Endometrium (tissue), 2 donors: Measurements from ENCODE around the gene PPP2R2C.

Source experiments
- FAIRE-seq: peaks from 2 replicates; lab custom pipeline; 2012; peaks lifted over from hg19 to GRCh38; lab: Jason Lieb, UNC
- donor health status: control.
- donor health status: control.

Gene PPP2R2C

DNA sequence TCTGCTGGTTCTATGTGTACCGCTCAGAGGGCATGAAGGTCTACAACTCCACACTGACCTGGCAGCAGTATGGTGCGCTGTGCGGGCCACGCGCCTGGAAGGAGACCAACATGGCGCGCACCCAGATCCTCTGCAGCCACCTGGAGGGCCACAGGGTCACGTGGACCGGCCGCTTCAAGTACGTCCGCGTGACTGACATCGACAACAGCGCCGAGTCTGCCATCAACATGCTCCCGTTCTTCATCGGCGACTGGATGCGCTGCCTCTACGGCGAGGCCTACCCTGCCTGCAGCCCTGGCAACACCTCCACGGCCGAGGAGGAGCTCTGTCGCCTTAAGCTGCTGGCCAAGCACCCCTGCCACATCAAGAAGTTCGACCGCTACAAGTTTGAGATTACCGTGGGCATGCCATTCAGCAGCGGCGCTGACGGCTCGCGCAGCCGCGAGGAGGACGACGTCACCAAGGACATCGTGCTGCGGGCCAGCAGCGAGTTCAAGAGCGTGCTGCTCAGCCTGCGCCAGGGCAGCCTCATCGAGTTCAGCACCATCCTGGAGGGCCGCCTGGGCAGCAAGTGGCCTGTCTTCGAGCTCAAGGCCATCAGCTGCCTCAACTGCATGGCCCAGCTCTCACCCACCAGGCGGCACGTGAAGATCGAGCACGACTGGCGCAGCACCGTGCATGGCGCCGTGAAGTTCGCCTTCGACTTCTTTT lies 170.5 kb downstream of the PPP2R2C start:
- no peak for FAIRE-seq

DNA sequence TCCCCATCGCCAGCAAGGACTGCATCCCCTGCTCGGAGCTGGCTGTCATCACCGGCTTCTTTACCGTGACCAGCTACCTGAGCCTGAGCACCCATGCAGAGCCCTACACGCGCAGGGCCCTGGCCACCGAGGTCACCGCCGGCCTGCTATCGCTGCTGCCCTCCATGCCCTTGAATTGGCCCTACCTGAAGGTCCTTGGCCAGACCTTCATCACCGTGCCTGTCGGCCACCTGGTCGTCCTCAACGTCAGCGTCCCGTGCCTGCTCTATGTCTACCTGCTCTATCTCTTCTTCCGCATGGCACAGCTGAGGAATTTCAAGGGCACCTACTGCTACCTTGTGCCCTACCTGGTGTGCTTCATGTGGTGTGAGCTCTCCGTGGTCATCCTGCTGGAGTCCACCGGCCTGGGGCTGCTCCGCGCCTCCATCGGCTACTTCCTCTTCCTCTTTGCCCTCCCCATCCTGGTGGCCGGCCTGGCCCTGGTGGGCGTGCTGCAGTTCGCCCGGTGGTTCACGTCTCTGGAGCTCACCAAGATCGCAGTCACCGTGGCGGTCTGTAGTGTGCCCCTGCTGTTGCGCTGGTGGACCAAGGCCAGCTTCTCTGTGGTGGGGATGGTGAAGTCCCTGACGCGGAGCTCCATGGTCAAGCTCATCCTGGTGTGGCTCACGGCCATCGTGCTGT lies 171.2 kb downstream of the PPP2R2C start:
- no peak for FAIRE-seq

GRCh38 chr4:6300359-6300758 lies 172.1 kb downstream of the PPP2R2C start:
- FAIRE-seq: no peak

GRCh38 chr4:6299875-6300274 lies 172.5 kb downstream of the PPP2R2C start:
- no peak for FAIRE-seq

- FAIRE-seq: no peak
Measured at GRCh38 chr4:6298852-6299251, 173.6 kb downstream of the PPP2R2C start.

- FAIRE-seq: no peak
Measured at GRCh38 chr4:6298035-6298434, 174.4 kb downstream of the PPP2R2C start.

DNA sequence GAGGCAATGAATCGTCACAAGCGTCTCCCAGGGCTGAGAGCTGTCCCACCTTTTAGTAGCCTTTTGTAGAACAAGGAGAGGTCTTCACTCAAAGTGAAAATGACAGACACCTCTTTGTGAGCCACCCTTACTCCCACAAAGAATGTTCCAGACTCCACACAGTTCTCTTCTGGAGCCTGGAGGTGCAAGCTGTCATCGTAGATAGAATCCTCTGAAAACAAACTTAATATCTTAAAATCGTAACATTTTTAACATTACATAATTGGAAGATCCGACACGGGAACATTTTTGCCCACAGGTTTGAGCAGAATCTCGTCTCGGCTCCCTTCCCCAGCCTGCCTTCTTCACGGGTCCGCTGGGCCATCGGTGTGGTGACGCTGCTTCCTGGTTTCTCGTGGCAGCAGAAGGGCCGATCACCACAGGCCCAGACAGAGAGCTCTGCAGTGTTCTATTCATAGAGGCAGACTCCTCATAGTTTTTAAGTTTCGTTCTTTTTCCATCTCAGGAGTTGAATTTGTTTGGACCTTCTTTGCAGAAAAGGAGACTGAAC lies 175.1 kb downstream of the PPP2R2C start:
- no peak for FAIRE-seq

- FAIRE-seq: no peak
Measured at GRCh38 chr4:6296026-6296425, 176.4 kb downstream of the PPP2R2C start.

DNA sequence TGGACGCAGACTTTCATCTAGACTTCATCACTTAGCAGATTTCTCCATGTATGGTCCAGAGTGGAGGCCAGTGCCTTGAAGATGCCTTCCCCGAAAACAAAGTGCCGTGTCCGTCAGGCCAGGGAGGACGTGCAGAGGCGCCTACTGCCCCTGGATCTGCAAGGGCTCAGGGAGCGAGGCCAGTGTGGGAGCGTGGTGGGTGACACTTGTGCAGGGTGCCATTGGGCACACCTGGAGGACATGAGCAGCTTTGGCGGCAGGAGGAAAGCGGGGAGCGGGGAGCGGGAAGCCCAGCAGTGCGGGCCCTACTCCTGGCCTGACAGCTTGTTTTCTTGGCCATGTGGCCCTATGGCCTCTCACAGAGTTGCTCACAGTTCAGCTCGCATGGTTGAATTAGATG lies 176.9 kb downstream of the PPP2R2C start:
- FAIRE-seq: no peak

- FAIRE-seq: no peak
Measured at GRCh38 chr4:6294705-6295421, 177.6 kb downstream of the PPP2R2C start.

DNA sequence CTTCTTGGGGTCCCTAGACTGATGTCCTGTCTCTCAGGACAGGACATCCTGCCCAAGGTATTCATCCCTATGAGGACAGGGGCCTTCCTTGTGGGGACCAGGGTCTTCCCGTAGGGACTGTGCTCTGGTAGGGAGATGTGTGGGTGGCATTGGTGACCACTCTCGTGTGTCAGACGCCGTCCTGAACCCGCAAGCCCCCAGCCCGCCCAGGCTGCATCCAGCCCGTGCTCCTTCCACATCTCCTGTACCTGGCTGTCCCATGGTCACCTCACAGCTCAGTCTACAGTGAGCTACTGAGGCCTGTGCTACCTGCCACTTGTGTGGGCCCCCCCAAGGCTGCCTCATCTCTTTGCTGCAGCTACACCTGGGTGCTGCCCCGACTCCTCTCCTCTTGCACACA lies 178.8 kb downstream of the PPP2R2C start:
- FAIRE-seq: no peak

DNA sequence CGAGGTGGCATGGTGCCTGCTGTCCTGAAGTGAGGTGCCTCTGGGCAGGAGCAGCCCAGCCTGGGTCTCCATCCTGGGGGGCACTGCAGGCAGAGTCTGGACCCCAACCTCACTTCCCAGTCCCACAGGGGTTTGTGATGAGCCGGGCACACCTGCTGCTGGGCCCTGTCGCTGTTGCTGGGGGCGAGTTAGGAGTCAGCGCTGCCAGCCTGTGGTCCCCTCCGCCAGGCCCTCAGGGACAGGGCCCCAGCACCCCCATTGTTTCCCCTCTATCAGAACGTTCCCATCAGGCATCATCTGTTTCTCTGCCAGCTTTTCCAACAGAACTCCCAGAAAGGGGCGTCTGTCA lies 179.3 kb downstream of the PPP2R2C start:
- FAIRE-seq: no peak

DNA sequence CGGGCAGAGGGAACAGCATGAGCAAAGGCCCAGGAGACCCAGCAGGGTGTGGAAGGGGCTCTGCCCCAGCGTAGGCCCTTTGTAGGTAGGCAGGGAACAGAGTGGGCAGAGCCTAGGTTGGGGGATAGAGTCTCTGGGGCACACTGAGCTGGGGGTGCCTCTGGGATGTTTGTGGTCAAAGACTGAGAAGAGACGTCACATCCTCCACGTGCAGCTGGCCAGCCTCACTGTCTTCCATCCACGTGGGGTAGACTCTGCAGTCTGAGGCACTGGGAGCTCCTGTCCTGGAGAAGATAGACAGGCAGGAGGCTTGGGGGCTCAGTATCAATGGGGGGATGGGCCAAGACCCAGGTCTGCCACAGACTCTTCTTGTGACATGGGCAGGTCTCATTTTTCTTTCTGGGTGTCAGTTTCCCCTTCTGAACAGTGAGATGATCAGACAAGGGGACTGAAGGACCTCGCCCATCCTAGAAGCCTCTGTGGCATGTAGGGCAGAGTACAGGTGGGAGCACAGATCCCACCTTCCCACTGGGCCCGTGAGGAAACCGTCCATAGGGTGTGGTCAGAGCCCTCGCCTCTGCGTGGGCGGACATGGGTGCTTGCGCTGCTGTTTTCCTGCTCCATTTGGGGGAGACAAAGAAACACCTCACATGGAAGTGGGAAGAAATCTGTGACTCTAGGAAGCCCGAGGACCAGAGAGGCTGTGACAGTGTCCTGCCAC lies 179.9 kb downstream of the PPP2R2C start:
- FAIRE-seq: no peak

DNA sequence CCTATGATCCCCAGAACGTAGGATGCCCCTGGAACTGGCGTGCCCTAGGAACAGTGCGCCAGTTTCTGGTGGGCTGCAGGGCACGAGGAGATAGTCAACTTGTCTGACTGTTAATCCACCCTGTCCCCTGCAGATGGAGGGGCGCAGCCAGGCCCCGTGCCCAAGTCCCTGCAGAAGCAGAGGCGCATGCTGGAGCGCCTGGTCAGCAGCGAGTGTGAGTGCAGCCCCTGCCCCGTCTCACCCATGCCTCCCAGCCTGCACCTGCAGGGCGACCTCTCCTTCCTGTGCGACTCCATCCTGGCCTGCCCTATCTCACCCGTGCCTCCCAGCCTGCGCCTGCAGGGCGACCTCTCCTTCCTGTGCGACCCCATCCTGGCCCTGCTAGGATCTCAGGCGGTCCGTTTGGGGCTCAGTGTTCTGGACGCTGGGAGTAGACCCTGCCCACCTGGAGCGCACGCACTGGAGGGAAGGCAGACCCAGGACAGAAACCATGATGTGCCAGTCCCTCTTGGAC lies 180.6 kb downstream of the PPP2R2C start:
- FAIRE-seq: no peak

GRCh38 chr4:6290769-6291547 lies 181.5 kb downstream of the PPP2R2C start:
- FAIRE-seq: no peak

- no peak for FAIRE-seq
Measured at GRCh38 chr4:6290256-6290655, 182.2 kb downstream of the PPP2R2C start.

- no peak for FAIRE-seq
Measured at GRCh38 chr4:6288871-6289270, 183.5 kb downstream of the PPP2R2C start.

- no peak for FAIRE-seq
Measured at GRCh38 chr4:6288342-6288741, 184.1 kb downstream of the PPP2R2C start.

GRCh38 chr4:6287017-6287788 lies 185.2 kb downstream of the PPP2R2C start:
- FAIRE-seq: no peak

GRCh38 chr4:6283282-6283681 lies 189.1 kb downstream of the PPP2R2C start:
- no peak for FAIRE-seq
